Vagina (tissue), 2 donors: ENCODE measurements around the gene EEF1AKMT3. TPM values are rescaled to one million over a fixed set of nuclear protein-coding genes. Genes with fewer than 3 reads are reported as not detected.

Source experiments
- DNase-seq, 2 donors: peaks; one replicate each; pipeline ENCODE4 v3.0.0-alpha.2; 2017; ENCODE audit errors: extremely low spot score in 2 of 2
- H3K27ac ChIP-seq: fragments of 200-600 bp; sonication (generic); one replicate; pipeline ENCODE4 v1.5.1; 2019
- H3K27me3 ChIP-seq: fragments of 200-600 bp; sonication (generic); one replicate; pipeline ENCODE4 v1.5.1; 2019
- H3K36me3 ChIP-seq, 2 donors: fragments of 200-600 bp; sonication (generic); one replicate each; pipeline ENCODE4 v1.5.1; 2017 to 2019
- H3K4me1 ChIP-seq: fragments of 200-600 bp; sonication (generic); one replicate; pipeline ENCODE4 v1.5.1; 2019
- H3K4me3 ChIP-seq, 2 donors: fragments of 200-600 bp; sonication (generic); 1 replicate in 1 of 2; 2 replicates in 1 of 2; pipeline ENCODE4 v1.5.1; 2016 to 2019
- H3K9me3 ChIP-seq: fragments of 200-600 bp; sonication (generic); one replicate; pipeline ENCODE4 v1.5.1; 2019
- CTCF ChIP-seq, 3 experiments: fragments of 450-650 bp in 2 of 3; fragments of 200-600 bp in 1 of 3; sonication (generic) in 1 of 3; IDR thresholded peaks; one replicate each; pipeline ENCODE4 v1.5.1; 2017 to 2019; ENCODE audit warnings: antibody characterized with exemption in 3 of 3, mild to moderate bottlenecking in 2 of 3, moderate library complexity in 2 of 3
- POLR2A ChIP-seq, 2 donors: fragments of 450-650 bp; IDR thresholded peaks; one replicate each; pipeline ENCODE4 v1.6.1; 2017; ENCODE audit warnings: antibody characterized with exemption in 2 of 2, mild to moderate bottlenecking in 2 of 2, moderate library complexity in 2 of 2
- POLR2AphosphoS5 ChIP-seq, 2 donors: sonication (generic); formaldehyde crosslinking; IDR thresholded peaks; one replicate each; pipeline ENCODE4 v1.9.0; 2017; ENCODE audit warnings: antibody characterized with exemption in 2 of 2, mild to moderate bottlenecking in 2 of 2, low read depth in 1 of 2; ENCODE audit not compliant: insufficient read depth in 1 of 2
- intact Hi-C: fragments of 100-400 bp; cut with DNase I; formaldehyde crosslinking; loops from one replicate; pipeline ENCODE4 v1.15.1; 2023
- total RNA-seq: library from RNA; depleted of rRNA; stranded (reverse); fragments of >200 nt; gene quantifications from one replicate; pipeline ENCODE4 v1.2.3, GENCODE V29; 2016

Gene EEF1AKMT3
- total RNA-seq: 9.3 TPM

- H3K9me3 ChIP-seq: no peaks in the 10 kb centered on the region
- peak within 1 kb of the TSS; percentile 88 for H3K27ac ChIP-seq
- peaks cover 22% of the 10 kb centered on the region for H3K4me1 ChIP-seq
- no peak for DNase-seq
- H3K27me3 ChIP-seq: no peaks in the 10 kb centered on the region
- peak within 1 kb of the TSS; percentile 81 to 96 for H3K4me3 ChIP-seq
- intact Hi-C loops: loop anchor here (10.0 kb wide), 1 partner anchor 62 kb away; no protein-coding TSS in a partner anchor
- H3K36me3 ChIP-seq: peaks cover 0 to 7% of the 10 kb centered on the region in 2 donors
- no peak for TF ChIP-seq POLR2A (IDR thresholded peaks at IDR 0.05)
- TF ChIP-seq POLR2AphosphoS5 (IDR thresholded peaks at IDR 0.05; ENCODE audit: insufficient read depth in 1 of 2, low read depth in 1 of 2): peak in 1 of 2 donors; percentile 47
Measured at GRCh38 chr12:57772429-57773322, at the start of gene EEF1AKMT3. Gene EEF1AKMT3, plus strand, starts transcription at chr12:57772614. Its CDS starts 111 bp downstream, at chr12:57772725.

GRCh38 chr12:57722716-57723629 is 49.4 kb upstream of the EEF1AKMT3 start:
- no peak for TF ChIP-seq POLR2AphosphoS5 (IDR thresholded peaks at IDR 0.05; ENCODE audit: insufficient read depth in 1 of 2, low read depth in 1 of 2)
- DNase-seq: peak; percentile 49 to 78
- H3K4me3 ChIP-seq: no peak overlapping the region
- H3K27me3 ChIP-seq: no peaks in the 10 kb centered on the region
- peaks cover 10% of the 10 kb centered on the region for H3K4me1 ChIP-seq
- H3K36me3 ChIP-seq: peaks cover 0 to 37% of the 10 kb centered on the region in 2 donors
- intact Hi-C loops: no loop called here
- H3K27ac ChIP-seq: no peak overlapping the region
- no peaks in the 10 kb centered on the region for H3K9me3 ChIP-seq

- no peak overlapping the region for H3K4me3 ChIP-seq
- no peak for TF ChIP-seq POLR2A (IDR thresholded peaks at IDR 0.05)
- TF ChIP-seq CTCF (IDR thresholded peaks at IDR 0.05): no peak
- no peak for TF ChIP-seq POLR2AphosphoS5 (IDR thresholded peaks at IDR 0.05; ENCODE audit: insufficient read depth in 1 of 2, low read depth in 1 of 2)
- intact Hi-C loops: no loop called here
- H3K4me1 ChIP-seq: peaks cover 10% of the 10 kb centered on the region
- no peak overlapping the region for H3K27ac ChIP-seq
- H3K27me3 ChIP-seq: no peaks in the 10 kb centered on the region
- no peak for DNase-seq
- H3K9me3 ChIP-seq: no peaks in the 10 kb centered on the region
- H3K36me3 ChIP-seq: peaks cover 0 to 30% of the 10 kb centered on the region in 2 donors
Measured at GRCh38 chr12:57723630-57723962, 48.8 kb upstream of the EEF1AKMT3 start.

- Histone ChIP-seq H3K36me3 (peaks cover 0 to 24% of the 10 kb centered on the region in 2 donors), H3K27ac (no peak overlapping the region), H3K4me1 (peaks cover 10% of the 10 kb centered on the region), H3K4me3 (no peak overlapping the region), H3K27me3 (no peaks in the 10 kb centered on the region), H3K9me3 (no peaks in the 10 kb centered on the region)
- no peak for TF ChIP-seq POLR2A (IDR thresholded peaks at IDR 0.05)
- no peak for TF ChIP-seq CTCF (IDR thresholded peaks at IDR 0.05)
- no peak for TF ChIP-seq POLR2AphosphoS5 (IDR thresholded peaks at IDR 0.05; ENCODE audit: insufficient read depth in 1 of 2, low read depth in 1 of 2)
- peak in 1 of 2 donors; percentile 84 for DNase-seq
- intact Hi-C loops: loop anchor here (2.0 kb wide), 1 partner anchor 59 kb away; the partner anchor contains the start of gene TSFM
Measured at GRCh38 chr12:57724003-57724935, 48.1 kb upstream of the EEF1AKMT3 start.

GRCh38 chr12:57724936-57725740 is 47.3 kb upstream of the EEF1AKMT3 start:
- no peaks in the 10 kb centered on the region for H3K27me3 ChIP-seq
- DNase-seq: peak; percentile 43 to 81
- intact Hi-C loops: loop anchor here (2.0 kb wide), 1 partner anchor 58 kb away; the partner anchor contains the start of gene TSFM
- H3K27ac ChIP-seq: no peak overlapping the region
- peaks cover 10% of the 10 kb centered on the region for H3K4me1 ChIP-seq
- TF ChIP-seq POLR2AphosphoS5 (IDR thresholded peaks at IDR 0.05; ENCODE audit: insufficient read depth in 1 of 2, low read depth in 1 of 2): no peak
- no peak for TF ChIP-seq POLR2A (IDR thresholded peaks at IDR 0.05)
- TF ChIP-seq CTCF (IDR thresholded peaks at IDR 0.05): no peak
- peaks cover 0 to 15% of the 10 kb centered on the region in 2 donors for H3K36me3 ChIP-seq
- H3K4me3 ChIP-seq: peak overlapping the region in 1 of 2 donors; percentile 66
- no peaks in the 10 kb centered on the region for H3K9me3 ChIP-seq
